Measurements from ENCODE around the gene ALCAM. TPM values are rescaled to one million over a fixed set of nuclear protein-coding genes. Genes with fewer than 3 reads are reported as not detected.

Gene ALCAM
- total RNA-seq, 2 experiments from 2014 or later: 47.7 to 51.3 TPM

DNA sequence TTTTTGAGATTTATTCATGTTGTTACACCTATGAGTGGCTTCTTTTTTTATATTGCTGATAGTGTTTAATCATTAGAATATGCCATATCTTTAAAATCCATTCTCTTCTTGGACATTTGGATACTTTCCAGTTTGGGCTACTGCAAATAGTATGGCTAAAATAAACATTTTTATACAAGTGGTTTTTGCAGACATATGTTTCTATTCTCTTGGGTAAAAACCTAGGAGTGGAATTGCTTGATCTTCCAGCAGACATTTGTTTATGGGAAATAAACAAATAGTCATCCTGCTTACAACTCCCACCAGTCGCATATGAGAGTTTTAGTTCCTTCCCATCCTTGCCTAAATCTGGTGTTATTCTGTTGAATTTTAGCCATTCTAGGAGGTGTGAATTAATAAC is 193.1 kb downstream of the ALCAM start:
- ChIA-PET CTCF (ENCODE audit: unreplicated experiment) (no interaction called here), POLR2A (interaction anchor here (0.9 kb wide), 1 partner anchor 885 kb away, joined by 5 read pairs; no protein-coding TSS in a partner anchor)
- BruUV-seq (replicated peaks): no TSS peak

DNA sequence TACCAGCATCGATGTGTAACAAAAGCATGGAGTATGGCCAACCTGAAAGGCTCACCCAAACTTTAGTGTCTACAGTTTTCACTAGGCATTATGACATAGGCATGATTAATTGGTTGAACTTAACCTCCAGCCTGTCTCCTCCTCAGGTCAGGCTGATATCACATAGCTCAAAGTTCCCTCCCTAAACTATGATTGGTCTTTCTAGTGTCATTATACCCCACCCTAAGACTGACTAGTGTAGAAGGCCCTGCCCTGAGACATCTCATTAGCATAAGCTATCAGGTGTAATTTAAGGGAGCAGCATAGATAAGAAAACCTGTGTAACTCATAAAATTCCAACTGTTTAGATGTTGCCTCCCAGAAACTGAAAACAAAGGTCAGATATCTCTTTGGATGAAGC is 195.2 kb downstream of the ALCAM start:
- Histone ChIP-seq H3K9me3 (ENCODE audit: low read length) (no peaks in the 10 kb centered on the region), H2AFZ (ENCODE audit: low read length) (no peak overlapping the region), H3K36me3 (ENCODE audit: insufficient read depth, low read length) (no peaks in the 10 kb centered on the region), H3K27ac (ENCODE audit: low read depth, low read length, poor library complexity, severe bottlenecking) (no peak overlapping the region), H3K9me2 (ENCODE audit: insufficient read depth, low read length) (no peaks in the 10 kb centered on the region), H4K20me1 (ENCODE audit: insufficient read depth, low read length) (no peaks in the 10 kb centered on the region), H3K4me2 (ENCODE audit: low read length) (no peak overlapping the region), H3K4me3 (ENCODE audit: low read depth, low read length, poor library complexity, severe bottlenecking) (no peak overlapping the region), H3K79me2 (ENCODE audit: insufficient read depth, low read depth, low read length) (no peaks in the 10 kb centered on the region), H3K4me1 (ENCODE audit: insufficient read depth, low read length, poor library complexity, severe bottlenecking) (no peaks in the 10 kb centered on the region)
- POLR2A ChIA-PET: interaction anchor here (0.6 kb wide), 1 partner anchor 68 kb away, joined by 3 read pairs; no protein-coding TSS in a partner anchor
- intact Hi-C loops (cut with micrococcal nuclease; ENCODE audit: unreplicated experiment): no loop called here
- no TSS peak for BruUV-seq (replicated peaks)
- DNase-seq (ENCODE audit: low spot score): no peak
- CTCF ChIA-PET (ENCODE audit: unreplicated experiment): no interaction called here
- TF ChIP-seq, protein P1, sequence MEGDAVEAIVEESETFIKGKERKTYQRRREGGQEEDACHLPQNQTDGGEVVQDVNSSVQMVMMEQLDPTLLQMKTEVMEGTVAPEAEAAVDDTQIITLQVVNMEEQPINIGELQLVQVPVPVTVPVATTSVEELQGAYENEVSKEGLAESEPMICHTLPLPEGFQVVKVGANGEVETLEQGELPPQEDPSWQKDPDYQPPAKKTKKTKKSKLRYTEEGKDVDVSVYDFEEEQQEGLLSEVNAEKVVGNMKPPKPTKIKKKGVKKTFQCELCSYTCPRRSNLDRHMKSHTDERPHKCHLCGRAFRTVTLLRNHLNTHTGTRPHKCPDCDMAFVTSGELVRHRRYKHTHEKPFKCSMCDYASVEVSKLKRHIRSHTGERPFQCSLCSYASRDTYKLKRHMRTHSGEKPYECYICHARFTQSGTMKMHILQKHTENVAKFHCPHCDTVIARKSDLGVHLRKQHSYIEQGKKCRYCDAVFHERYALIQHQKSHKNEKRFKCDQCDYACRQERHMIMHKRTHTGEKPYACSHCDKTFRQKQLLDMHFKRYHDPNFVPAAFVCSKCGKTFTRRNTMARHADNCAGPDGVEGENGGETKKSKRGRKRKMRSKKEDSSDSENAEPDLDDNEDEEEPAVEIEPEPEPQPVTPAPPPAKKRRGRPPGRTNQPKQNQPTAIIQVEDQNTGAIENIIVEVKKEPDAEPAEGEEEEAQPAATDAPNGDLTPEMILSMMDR (conservative IDR thresholded peaks at IDR 0.05; ENCODE audit: low read length): no peak
- no peak for TF ChIP-seq EZH2phosphoT487 (IDR thresholded peaks at IDR 0.05; ENCODE audit: borderline replicate concordance, low read depth, low read length)

More for the DNA sequence above, 193.1 kb downstream of the ALCAM start:
- Histone ChIP-seq H2AFZ (ENCODE audit: low read length) (no peak overlapping the region), H3K4me3 (ENCODE audit: low read depth, low read length, poor library complexity, severe bottlenecking) (no peak overlapping the region), H4K20me1 (ENCODE audit: insufficient read depth, low read length) (no peaks in the 10 kb centered on the region), H3K79me2 (ENCODE audit: insufficient read depth, low read depth, low read length) (no peaks in the 10 kb centered on the region), H3K27ac (ENCODE audit: low read depth, low read length, poor library complexity, severe bottlenecking) (no peak overlapping the region), H3K36me3 (ENCODE audit: insufficient read depth, low read length) (no peaks in the 10 kb centered on the region), H3K9me2 (ENCODE audit: insufficient read depth, low read length) (no peaks in the 10 kb centered on the region), H3K4me1 (ENCODE audit: insufficient read depth, low read length, poor library complexity, severe bottlenecking) (no peaks in the 10 kb centered on the region), H3K4me2 (ENCODE audit: low read length) (no peak overlapping the region), H3K9me3 (ENCODE audit: low read length) (no peaks in the 10 kb centered on the region)
- DNase-seq (ENCODE audit: low spot score): no peak
- TF ChIP-seq, protein P1 (conservative IDR thresholded peaks at IDR 0.05; ENCODE audit: low read length): no peak
- no peak for TF ChIP-seq EZH2phosphoT487 (IDR thresholded peaks at IDR 0.05; ENCODE audit: borderline replicate concordance, low read depth, low read length)
- intact Hi-C loops (cut with micrococcal nuclease; ENCODE audit: unreplicated experiment): no loop called here

DNA sequence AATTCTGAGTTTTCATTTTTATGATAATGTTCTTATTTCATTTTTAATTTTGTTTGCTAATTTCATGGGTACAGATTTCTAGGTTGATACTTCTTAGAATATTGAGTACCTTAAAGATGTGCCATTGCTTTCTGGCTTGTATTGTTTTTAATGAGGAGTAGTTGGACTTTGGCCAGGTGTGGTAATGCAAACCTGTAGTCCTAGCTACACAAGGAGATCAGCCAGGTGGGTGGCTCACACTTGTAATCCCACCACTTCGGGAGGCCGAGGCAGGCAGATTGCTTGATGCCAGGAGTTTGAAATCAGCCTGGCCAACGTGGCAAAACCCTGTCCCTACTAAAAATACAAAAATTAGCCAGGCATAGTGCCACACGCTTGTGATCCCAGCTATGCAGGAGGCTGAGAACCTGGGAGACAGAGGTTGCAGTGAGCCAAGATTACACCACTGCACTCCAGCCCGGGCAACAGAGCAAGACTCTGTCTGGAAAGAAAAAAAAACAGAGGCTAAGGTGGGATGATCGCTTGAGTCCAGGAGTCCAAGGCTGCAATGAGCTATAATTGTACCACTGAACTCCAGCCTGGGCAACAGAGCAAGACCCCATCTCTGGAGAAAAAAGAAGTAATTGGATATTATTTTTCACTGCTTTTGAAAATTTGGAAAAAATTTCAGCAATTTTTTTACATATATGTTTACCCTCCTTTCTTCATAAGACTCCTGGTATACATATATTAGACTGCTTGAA is 198.0 kb downstream of the ALCAM start:
- BruUV-seq (replicated peaks): no TSS peak
- Histone ChIP-seq H3K9me3 (ENCODE audit: low read length) (no peaks in the 10 kb centered on the region), H2AFZ (ENCODE audit: low read length) (no peak overlapping the region), H3K9me2 (ENCODE audit: insufficient read depth, low read length) (no peaks in the 10 kb centered on the region), H3K4me1 (ENCODE audit: insufficient read depth, low read length, poor library complexity, severe bottlenecking) (no peaks in the 10 kb centered on the region), H3K4me2 (ENCODE audit: low read length) (no peak overlapping the region), H3K36me3 (ENCODE audit: insufficient read depth, low read length) (no peaks in the 10 kb centered on the region), H4K20me1 (ENCODE audit: insufficient read depth, low read length) (no peaks in the 10 kb centered on the region), H3K27ac (ENCODE audit: low read depth, low read length, poor library complexity, severe bottlenecking) (no peak overlapping the region), H3K4me3 (ENCODE audit: low read depth, low read length, poor library complexity, severe bottlenecking) (no peak overlapping the region), H3K79me2 (ENCODE audit: insufficient read depth, low read depth, low read length) (no peaks in the 10 kb centered on the region)
- DNase-seq (ENCODE audit: low spot score): no peak
- CTCF ChIA-PET (ENCODE audit: unreplicated experiment): no interaction called here
- intact Hi-C loops (cut with micrococcal nuclease; ENCODE audit: unreplicated experiment): no loop called here
- TF ChIP-seq, protein P1 (conservative IDR thresholded peaks at IDR 0.05; ENCODE audit: low read length): no peak
- no peak for TF ChIP-seq EZH2phosphoT487 (IDR thresholded peaks at IDR 0.05; ENCODE audit: borderline replicate concordance, low read depth, low read length)
- POLR2A ChIA-PET: interaction anchor here (0.6 kb wide), 1 partner anchor 10 kb away, joined by 5 read pairs; no protein-coding TSS in a partner anchor

Measured in OCI-LY7 (cell line).